ENCODE measurements around the gene DGKI. TPM values are rescaled to one million over a fixed set of nuclear protein-coding genes. Genes with fewer than 3 reads are reported as not detected.

DGKI gene
- total and polyA plus RNA-seq, 7 donors, result under 0.01 to 0.56 (median 0.44) TPM; not detected in 2

- ATAC-seq (no peak), DNase-seq (no peak)
- intact Hi-C loops (cut with DNase I), result no loop called here
- Histone ChIP-seq H3K4me3 (no peak overlapping the region), H3K27ac (no peak overlapping the region), H3K9me3 (no peaks in the 10 kb centered on the region), H3K36me3 (ENCODE audit: insufficient read depth in 1 of 2, low read depth in 1 of 2) (no peaks in the 10 kb centered on the region), H3K4me1 (no peaks in the 10 kb centered on the region), H3K27me3 (ENCODE audit: insufficient read depth in 3 of 3, low read length in 2 of 3) (no peaks in the 10 kb centered on the region)
- no peak for TF ChIP-seq CTCF (IDR thresholded peaks at IDR 0.05)
- WGBS, 3 donors, result 50 to 65% (median 62%) methylated on average over 4 of the region's 4 CpGs
These were observed 91.3 kb downstream of the DGKI start for GRCh38 chr7:137755427-137755826.

GRCh38 chr7:137753948-137754851 is 92.6 kb downstream of the DGKI start:
- 13 to 17% (median 13%) methylated on average over 11 of the region's 11 CpGs for WGBS, 3 donors
- no peak for TF ChIP-seq CTCF (IDR thresholded peaks at IDR 0.05)
- peak in 3 of 4 donors; percentile 25 to 72 (median 69) for ATAC-seq

GRCh38 chr7:137753575-137753947 is 93.2 kb downstream of the DGKI start:
- Histone ChIP-seq H3K36me3 (ENCODE audit: insufficient read depth in 1 of 2, low read depth in 1 of 2) (no peaks in the 10 kb centered on the region), H3K4me3 (no peak overlapping the region), H3K4me1 (no peaks in the 10 kb centered on the region), H3K9me3 (no peaks in the 10 kb centered on the region), H3K27me3 (ENCODE audit: insufficient read depth in 3 of 3, low read length in 2 of 3) (no peaks in the 10 kb centered on the region), H3K27ac (no peak overlapping the region)
- DNase-seq, result no peak
- intact Hi-C loops (cut with DNase I), result no loop called here
- no peak for ATAC-seq
- no peak for TF ChIP-seq CTCF (IDR thresholded peaks at IDR 0.05)
- 45 to 51% (median 46%) methylated on average over 3 of the region's 3 CpGs for WGBS, 3 donors

More at GRCh38 chr7:137753948-137754851, 92.6 kb downstream of the DGKI start:
- H3K9me3 ChIP-seq, result no peaks in the 10 kb centered on the region
- no peak for DNase-seq
- no peak overlapping the region for H3K27ac ChIP-seq
- intact Hi-C loops (cut with DNase I), result no loop called here
- H3K36me3 ChIP-seq (ENCODE audit: insufficient read depth in 1 of 2, low read depth in 1 of 2), result no peaks in the 10 kb centered on the region
- no peaks in the 10 kb centered on the region for H3K27me3 ChIP-seq (ENCODE audit: insufficient read depth in 3 of 3, low read length in 2 of 3)
- no peak overlapping the region for H3K4me3 ChIP-seq
- no peaks in the 10 kb centered on the region for H3K4me1 ChIP-seq

- H3K36me3 ChIP-seq (ENCODE audit: insufficient read depth in 1 of 2, low read depth in 1 of 2), result no peaks in the 10 kb centered on the region
- H3K27ac ChIP-seq, result no peak overlapping the region
- no peaks in the 10 kb centered on the region for H3K27me3 ChIP-seq (ENCODE audit: insufficient read depth in 3 of 3, low read length in 2 of 3)
- H3K9me3 ChIP-seq, result no peaks in the 10 kb centered on the region
- TF ChIP-seq CTCF (IDR thresholded peaks at IDR 0.05), result no peak
- no peak for DNase-seq
- 39 to 46% (median 46%) methylated on average over 4 of the region's 4 CpGs for WGBS, 3 donors
- intact Hi-C loops (cut with DNase I), result no loop called here
- no peak overlapping the region for H3K4me3 ChIP-seq
- no peak for ATAC-seq
- no peaks in the 10 kb centered on the region for H3K4me1 ChIP-seq
These were observed 93.7 kb downstream of the DGKI start for GRCh38 chr7:137753067-137753466.
